Nucleus accumbens (tissue), 56 donors: Measurements from ENCODE around the gene SNRNP70.
"Not testable (repeated sequence)": the region's sequence is repeated elsewhere in the genome, so short reads cannot be mapped to it uniquely, and the experiment has no call there.

ENCODE experiments used
- DNase-seq, 56 donors: peaks; one replicate each; lab custom pipeline; 2025; lab: John Stamatoyannopoulos, UW

The SNRNP70 gene

GRCh38 chr19:49118565-49119410 lies 33.5 kb downstream of the SNRNP70 start, which contains the start of gene C19orf73:
TSS of gene C19orf73 (minus strand) at chr19:49119143. CDS start at chr19:49119022, 121 bp downstream.
- DNase-seq, result peak; percentile 69 to 97 (median 93)

GRCh38 chr19:49119411-49120324 lies 34.4 kb downstream of the SNRNP70 start, which contains the start of gene PPFIA3:
TSS of gene PPFIA3 (plus strand) at chr19:49119544. CDS start at chr19:49127874, 8,330 bp downstream.
- peak in 36 of 56 donors; percentile 12 to 65 (median 30) for DNase-seq

GRCh38 chr19:49120325-49120683 lies 35.1 kb downstream of the SNRNP70 start:
- peak in 1 of 56 donors; percentile 12 for DNase-seq

- DNase-seq, result no peak
Observed at GRCh38 chr19:49120868-49121267, 35.6 kb downstream of the SNRNP70 start.

GRCh38 chr19:49121841-49122240 lies 36.6 kb downstream of the SNRNP70 start:
- not testable (repeated sequence) for DNase-seq

- DNase-seq, result not testable (repeated sequence)
Observed at GRCh38 chr19:49123285-49123684, 38.0 kb downstream of the SNRNP70 start.

- DNase-seq, result no peak
Observed at GRCh38 chr19:49125025-49125731, 39.9 kb downstream of the SNRNP70 start.

GRCh38 chr19:49126575-49126974 lies 41.3 kb downstream of the SNRNP70 start:
- no peak for DNase-seq

GRCh38 chr19:49127225-49127624 lies 42.0 kb downstream of the SNRNP70 start:
- not testable (repeated sequence) for DNase-seq

GRCh38 chr19:49127674-49128544 lies 42.7 kb downstream of the SNRNP70 start:
- DNase-seq, result peak; percentile 59 to 98 (median 94)

GRCh38 chr19:49128545-49129237 lies 43.4 kb downstream of the SNRNP70 start:
- no peak for DNase-seq

- DNase-seq, result no peak
Observed at GRCh38 chr19:49129238-49129583, 44.0 kb downstream of the SNRNP70 start.

GRCh38 chr19:49130325-49130724 lies 45.1 kb downstream of the SNRNP70 start:
- no peak for DNase-seq

GRCh38 chr19:49132974-49133609 lies 47.8 kb downstream of the SNRNP70 start:
- DNase-seq, result no peak

GRCh38 chr19:49133621-49134454 lies 48.6 kb downstream of the SNRNP70 start:
- peak in 3 of 56 donors; percentile 2 to 30 (median 20) for DNase-seq

- DNase-seq, result no peak
Observed at GRCh38 chr19:49135686-49136085, 50.4 kb downstream of the SNRNP70 start.

- DNase-seq, result no peak
Observed at GRCh38 chr19:49136771-49137171, 51.5 kb downstream of the SNRNP70 start.
